RKO (cell line): ENCODE measurements around the gene SMAD5.
A peak's percentile ranks its signal among the peaks of the same experiment; 100 is the strongest.

Experiments
- DNase-seq: peaks from one replicate; pipeline ENCODE4 v3.0.0-alpha.2; 2016; ENCODE audit warnings: low spot score

The SMAD5 gene

GRCh38 chr5:136197462-136198142 is 65.0 kb downstream of the SMAD5 start:
- DNase-seq: no peak

GRCh38 chr5:136198453-136198852 is 65.8 kb downstream of the SMAD5 start:
- DNase-seq: no peak

DNA sequence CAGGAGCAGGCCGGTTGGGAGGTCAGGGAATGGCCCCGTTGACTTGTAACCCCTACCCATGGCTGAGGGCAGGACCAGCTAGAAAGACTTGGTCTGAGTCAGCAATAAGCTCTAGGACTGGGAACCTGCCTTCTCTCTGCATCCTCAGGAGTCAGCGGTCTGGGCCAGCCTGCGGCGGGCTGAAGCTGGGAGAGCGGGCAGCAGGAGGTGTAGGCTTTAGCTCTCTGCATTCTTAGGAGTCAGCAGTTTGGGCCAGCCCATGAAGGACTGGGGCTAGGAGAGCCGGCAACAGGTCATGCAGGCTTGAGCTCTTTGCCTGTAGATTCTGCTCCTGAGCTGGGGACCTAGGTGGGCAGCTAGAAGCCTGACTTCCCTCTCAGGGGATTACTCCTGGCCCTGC is 66.8 kb downstream of the SMAD5 start:
- no peak for DNase-seq

- DNase-seq: no peak
Measured at GRCh38 chr5:136200130-136200529, 67.5 kb downstream of the SMAD5 start.

DNA sequence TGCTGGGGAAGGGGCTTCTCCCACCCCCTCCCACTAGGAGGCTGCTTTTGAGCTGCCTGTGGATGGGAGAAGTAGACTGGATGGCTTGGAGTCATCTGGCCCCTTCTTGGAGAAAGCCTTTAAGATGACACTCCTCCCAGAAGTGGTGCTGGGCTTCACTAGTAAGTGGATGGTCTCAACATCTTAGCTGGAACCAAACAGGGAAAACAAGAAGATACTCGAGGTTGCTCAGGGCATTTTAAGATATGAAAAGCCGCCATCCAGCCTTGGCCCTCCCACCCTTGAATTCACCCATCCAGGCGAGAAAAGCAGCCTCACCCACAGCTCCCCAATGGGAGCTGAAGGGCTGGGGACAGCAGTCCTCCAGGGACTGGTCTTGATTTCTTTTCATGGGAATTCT is 68.1 kb downstream of the SMAD5 start:
- no peak for DNase-seq

DNA sequence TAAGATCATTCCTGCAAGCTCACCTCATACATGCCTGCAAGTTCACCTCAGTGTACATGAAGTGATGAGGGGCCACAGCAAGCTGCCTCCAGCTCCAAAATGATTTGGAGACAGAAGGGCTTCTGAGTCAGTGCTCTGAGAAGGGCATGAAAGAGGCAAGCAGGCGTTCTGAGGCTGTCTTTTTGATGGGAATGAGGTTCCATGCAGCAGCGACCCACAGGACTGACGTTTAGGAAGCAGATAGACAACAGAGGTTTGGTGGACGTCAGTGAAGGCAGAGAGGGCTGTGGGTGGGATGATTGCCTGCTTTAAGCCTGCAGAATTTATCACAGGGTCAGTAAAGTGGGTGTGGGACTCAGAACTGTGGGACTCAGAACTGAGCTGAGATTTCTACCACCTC is 69.2 kb downstream of the SMAD5 start:
- DNase-seq: no peak

GRCh38 chr5:136202469-136203205 is 70.0 kb downstream of the SMAD5 start:
- no peak for DNase-seq

GRCh38 chr5:136203303-136203922 is 70.8 kb downstream of the SMAD5 start:
- no peak for DNase-seq

GRCh38 chr5:136205061-136205702 is 72.5 kb downstream of the SMAD5 start:
- no peak for DNase-seq

DNA sequence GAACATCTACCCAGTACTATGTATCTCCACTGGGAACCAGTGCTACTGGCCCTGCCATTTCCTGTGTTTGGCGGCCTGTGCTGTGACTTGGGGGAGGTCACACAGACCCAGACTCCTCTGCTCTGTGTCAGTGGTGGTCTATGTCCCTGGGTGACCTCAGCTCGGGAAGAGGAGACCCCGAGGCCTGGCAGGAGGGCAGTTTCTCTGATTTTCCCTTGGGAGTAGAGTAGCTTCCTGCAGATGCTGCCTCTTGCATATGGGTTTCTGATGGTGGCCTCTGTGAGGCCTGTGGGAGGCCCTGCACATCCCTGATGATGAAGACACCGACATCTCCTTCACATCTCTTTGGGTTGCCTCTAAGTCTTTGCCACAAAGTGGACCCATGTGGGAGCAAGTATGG is 73.3 kb downstream of the SMAD5 start:
- no peak for DNase-seq

GRCh38 chr5:136206361-136206760 is 73.7 kb downstream of the SMAD5 start:
- DNase-seq: no peak

GRCh38 chr5:136207631-136208030 is 75.0 kb downstream of the SMAD5 start:
- DNase-seq: no peak

DNA sequence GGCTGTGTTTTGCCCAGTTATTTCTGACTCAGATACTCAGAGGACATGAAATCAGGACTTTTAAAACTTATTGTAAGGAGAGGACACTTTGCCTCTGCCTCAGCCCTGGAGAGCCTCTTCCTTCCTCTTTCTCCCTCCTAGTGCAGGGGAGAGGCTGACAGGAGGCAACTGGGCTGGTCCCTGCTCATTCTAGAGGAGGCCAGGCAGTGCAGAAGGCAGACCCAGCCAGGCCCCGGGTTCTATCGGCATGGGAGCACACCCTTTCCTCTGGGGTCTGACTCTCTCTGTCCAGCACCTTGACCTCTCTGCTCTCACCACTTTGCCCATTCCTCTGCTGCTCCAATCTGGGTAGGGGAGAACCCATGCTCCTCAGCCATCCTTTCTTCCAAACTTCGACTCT is 76.3 kb downstream of the SMAD5 start:
- DNase-seq: no peak

- DNase-seq: no peak
Measured at GRCh38 chr5:136209346-136209910, 76.8 kb downstream of the SMAD5 start.

- DNase-seq: no peak
Measured at GRCh38 chr5:136210259-136210658, 77.6 kb downstream of the SMAD5 start.

DNA sequence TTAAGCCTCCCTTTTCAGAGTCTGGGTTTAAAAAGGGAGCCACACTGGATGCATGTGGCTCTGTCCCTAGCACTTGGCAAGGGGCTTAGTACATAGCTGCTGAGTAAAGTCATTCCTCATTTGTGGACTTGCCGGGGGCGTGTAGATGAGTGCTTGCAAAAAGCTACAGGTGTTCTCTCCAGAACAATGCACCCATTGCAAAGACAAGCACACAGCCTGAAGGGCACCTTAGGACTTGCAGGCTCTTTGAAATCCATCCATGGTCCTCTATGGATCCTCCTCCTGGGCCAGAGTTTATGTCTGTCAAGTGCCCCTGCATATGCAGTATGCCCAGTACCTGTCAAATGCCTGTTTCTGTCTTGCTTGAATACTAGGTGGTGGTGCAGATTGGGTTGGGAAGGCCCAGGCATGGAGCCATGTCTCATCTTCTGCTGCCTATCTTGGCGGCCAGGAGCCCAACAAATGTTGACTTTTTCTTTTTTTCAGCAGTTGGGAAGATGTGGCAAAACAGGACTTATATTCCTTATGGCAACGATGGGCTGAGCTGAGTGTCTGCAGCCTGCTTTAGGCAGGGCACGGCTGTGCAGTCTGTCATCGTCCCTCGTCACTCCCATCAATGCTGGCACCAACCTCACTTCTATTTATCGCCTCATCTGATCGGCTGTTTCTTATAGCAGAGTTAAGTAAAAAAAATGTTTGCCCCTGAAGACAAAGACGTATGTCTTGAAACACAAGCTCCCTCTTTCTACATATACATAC is 78.8 kb downstream of the SMAD5 start:
- no peak for DNase-seq

DNA sequence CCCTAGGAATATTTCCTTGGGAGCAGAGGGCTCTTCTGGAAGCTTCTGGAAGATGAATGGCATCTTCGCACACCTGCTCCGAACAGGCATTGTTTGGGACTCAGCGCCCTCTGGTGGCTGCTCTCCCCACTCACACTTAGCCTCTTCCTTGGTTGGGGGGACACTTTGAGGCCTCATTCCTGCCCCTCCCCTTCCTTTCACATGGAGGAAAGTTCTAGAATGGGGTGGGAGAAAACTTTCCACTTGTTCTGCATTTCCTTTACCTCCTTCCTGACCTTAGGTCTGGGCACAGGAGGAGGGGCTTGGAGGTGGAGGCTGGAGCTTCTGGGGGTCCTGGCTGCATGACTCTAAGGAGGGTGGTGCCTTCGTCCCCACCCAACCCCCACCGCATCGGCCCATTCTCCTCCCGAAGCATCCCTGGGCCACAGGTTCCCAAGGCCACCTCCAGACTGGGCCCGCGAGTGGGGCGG is 79.6 kb downstream of the SMAD5 start:
- peak; percentile 46 for DNase-seq

DNA sequence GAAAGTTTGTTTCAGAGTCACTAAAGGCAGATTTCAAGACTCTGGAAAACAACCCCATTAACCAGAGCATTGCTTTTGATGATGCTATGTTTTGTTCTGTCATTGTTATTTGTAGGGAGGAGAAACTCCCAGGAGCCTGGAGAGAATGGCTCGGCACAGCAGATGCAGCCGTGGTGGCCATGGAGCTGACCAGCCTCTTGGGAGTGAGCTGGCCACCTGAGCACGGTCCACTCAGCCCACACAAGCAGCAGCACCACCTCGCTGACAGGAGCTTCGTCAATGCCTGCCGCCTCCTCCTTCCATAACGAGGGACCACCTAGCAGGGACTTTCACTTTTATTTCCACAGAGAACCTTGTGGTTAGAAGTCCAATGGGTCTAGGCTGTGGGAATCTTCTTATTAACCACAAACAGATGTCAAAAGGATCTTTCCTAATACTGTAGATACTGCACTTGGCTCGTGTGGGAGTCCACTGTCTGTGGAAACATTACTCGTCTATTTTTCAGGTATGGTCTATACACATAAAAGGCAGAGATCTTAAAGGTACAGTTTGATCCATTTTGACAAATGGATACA is 81.4 kb downstream of the SMAD5 start:
- no peak for DNase-seq

DNA sequence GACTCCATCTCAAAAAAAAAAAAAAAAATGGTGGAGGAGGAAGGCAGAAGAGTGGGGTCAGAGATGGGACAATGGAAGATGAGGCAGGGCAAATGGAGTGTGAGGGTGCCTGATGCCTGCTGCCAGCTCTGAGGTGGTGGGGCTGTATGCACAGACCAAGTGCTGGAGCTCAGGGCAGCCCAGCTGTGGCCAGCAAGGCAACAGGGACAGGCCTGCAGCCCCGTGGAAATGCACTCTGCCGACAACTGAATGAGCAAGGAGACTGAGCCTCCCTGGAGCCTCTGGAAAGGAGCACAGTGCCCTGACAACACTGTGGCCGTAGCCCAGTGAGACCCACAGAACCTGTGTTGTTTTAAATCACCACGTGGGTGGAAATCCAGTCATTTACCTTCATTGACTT is 83.2 kb downstream of the SMAD5 start:
- no peak for DNase-seq

DNA sequence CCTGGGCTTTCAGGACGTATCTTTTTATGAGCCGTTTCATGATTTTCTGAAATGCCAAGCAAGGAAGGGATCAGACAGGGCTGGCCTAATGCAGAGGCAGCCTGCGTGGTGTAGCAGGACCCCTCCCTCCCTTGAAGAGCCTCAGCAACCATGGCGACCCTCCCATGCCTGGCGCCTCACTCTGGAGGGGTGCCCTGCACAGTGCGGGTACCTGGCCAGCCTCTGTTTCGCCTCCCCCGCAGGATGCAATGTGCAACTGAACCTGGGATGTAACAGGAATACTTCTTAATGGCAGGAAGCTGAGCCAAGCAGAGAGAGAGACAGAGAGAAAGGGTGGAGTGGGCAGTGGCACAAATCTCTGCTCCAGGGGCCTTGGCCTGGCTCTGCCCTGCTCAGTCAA is 83.6 kb downstream of the SMAD5 start:
- DNase-seq: no peak

DNA sequence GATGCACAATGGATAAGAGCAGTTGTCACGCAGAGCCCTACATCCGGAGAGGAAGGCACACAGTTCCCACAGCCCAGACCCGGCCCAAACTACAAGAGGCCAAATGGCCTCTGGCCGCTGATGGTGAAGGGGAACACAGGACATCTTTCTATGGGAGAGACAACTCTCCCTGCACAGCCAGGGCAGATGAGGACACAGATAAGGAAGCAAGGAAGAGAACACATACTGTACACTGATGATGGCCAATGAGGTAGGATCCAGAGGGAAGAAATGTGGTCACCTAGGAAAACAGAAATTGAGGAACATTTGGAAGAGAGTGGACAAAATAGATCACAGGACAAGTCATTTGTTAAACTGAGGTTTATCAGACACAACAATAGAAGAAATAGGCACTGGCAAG is 88.7 kb downstream of the SMAD5 start:
- no peak for DNase-seq
